Heart right ventricle (tissue), 16 donors: ENCODE results near the gene HOATZ. TPM values are rescaled to one million over a fixed set of nuclear protein-coding genes. Genes with fewer than 3 reads are reported as not detected.

Source experiments
- ATAC-seq, 8 donors: fragments of 200-7000 bp; cut with Tn5 transposase; one replicate each; pipeline ENCODE4 v1.9.1; 2020; ENCODE audit warnings: mild to moderate bottlenecking in 8 of 8, moderate library complexity in 8 of 8, moderate number of reproducible peaks in 1 of 8
- DNase-seq, 2 donors: peaks; one replicate each; pipeline ENCODE4 v3.0.0-alpha.2; 2020
- H3K27ac ChIP-seq, 10 donors: fragments of 200-600 bp; sonication (generic) in 2 of 10; one replicate each; pipeline versions ENCODE4 v1.5.0 to v1.8.0; 2020 to 2022; ENCODE audit warnings: mild to moderate bottlenecking in 3 of 10
- H3K27me3 ChIP-seq, 7 donors: fragments of 200-600 bp; one replicate each; pipeline ENCODE4 v1.8.0; 2021 to 2022; ENCODE audit warnings: mild to moderate bottlenecking in 2 of 7
- H3K36me3 ChIP-seq, 9 donors: fragments of 200-600 bp; sonication (generic) in 1 of 9; one replicate each; pipeline versions ENCODE4 v1.5.0 to v1.8.0; 2020 to 2022; ENCODE audit warnings: mild to moderate bottlenecking in 2 of 9
- H3K4me1 ChIP-seq, 9 donors: fragments of 200-600 bp; sonication (generic) in 1 of 9; one replicate each; pipeline versions ENCODE4 v1.5.0 to v1.8.0; 2020 to 2022; ENCODE audit warnings: mild to moderate bottlenecking in 4 of 9
- H3K4me3 ChIP-seq, 10 donors: fragments of 200-600 bp; sonication (generic) in 2 of 10; one replicate each; pipeline versions ENCODE4 v1.5.0 to v1.8.0; 2020 to 2022; ENCODE audit warnings: mild to moderate bottlenecking in 7 of 10, moderate library complexity in 2 of 10
- H3K9me3 ChIP-seq, 11 donors: fragments of 200-600 bp in 10 of 11; sonication (generic) in 2 of 11; one replicate each; pipeline versions ENCODE4 v1.5.0 to v1.8.0; 2013 to 2022; ENCODE audit warnings: mild to moderate bottlenecking in 2 of 11, control low read depth in 1 of 11, moderate library complexity in 1 of 11
- WGBS, 2 donors: extraction: QIAGEN DNeasy Blood & Tissue Kit; methylation state at CpG; one replicate each; pipeline ENCODE4 v1.1.7; 2013; ENCODE audit warnings: inconsistent platforms in 1 of 2; 5-methylcytosine and 5-hydroxymethylcytosine counted together
- intact Hi-C, 10 donors: fragments of 100-400 bp; cut with DNase I; formaldehyde crosslinking; loops; one replicate each; pipeline versions ENCODE4 v1.11.1 to v1.14.2; 2022
- microRNA-seq, 2 donors: library from miRNA; unstranded; fragments of <30 nt; microRNA quantifications; one replicate each; pipeline ENCODE4 v1.2.0, GENCODE V29; 2021
- polyA plus RNA-seq, 2 donors: library from polyadenylated mRNA; stranded (reverse); fragments of 200-250 nt; gene quantifications; one replicate each; pipeline ENCODE4 v1.2.3, GENCODE V29; 2013
- total RNA-seq, 10 donors: library from RNA; stranded (reverse); fragmentation: NEBNext Ultra II Directional in 3 of 10; extraction: Animal tissue kit (Norgen Biotek cat#: 25700) in 3 of 10; gene quantifications; one replicate each; pipeline versions ENCODE4 v1.2.1 to v1.2.4, GENCODE V29; 2021 to 2023
- TF ChIP-seq, protein P1 (sequence below), 9 donors: fragments of 200-600 bp; sonication (generic) in 2 of 9; IDR thresholded peaks; one replicate each; pipeline versions ENCODE4 v1.5.0 to v1.8.0; 2021 to 2022; ENCODE audit warnings: antibody characterized with exemption in 9 of 9, mild to moderate bottlenecking in 5 of 9, moderate library complexity in 1 of 9
- donor health status: Arrhythmogenic right ventricular cardiomyopathy.
- donor health status: ischemic (EF 13 %, LVEDD 7.1; RV severe dilation, severe dysfunction).
- donor health status: healthy with polysubstance abuse.
- donor health status: DM: no; HTN: yes; CAD: no.
- donor health status: DM: no; HTN: no; CAD: no.
- donor health status: ischemic (EF 25% LVEDD 6.9; RV normal size, moderate dysfunction).
- donor health status: ischemic (EF 25% LVEDD 5.7; RV mildly dilated, moderate dysfunction).
- donor health status: healthy.
- donor health status: DM: yes; HTN: yes; CAD: no.
- donor health status: Ischemic cardiomyopathy.
- donor health status: ischemic (EF 35%, LVEDD 5.7; RV mildly dilated, moderate dysfunction).
- donor health status: nonischemic (EF 11% LVEDD 7.7; RV severe dilation, severe dysfunction).
- donor health status: DM: yes; HTN: yes; CAD: no.
- donor health status: PGD.
- donor health status: ischemic (EF 29% LVEDD 5.4; RV normal size, mild dysfunction).
- donor health status: nonischemic (EF 23%, LVEDD 6.1; RV moderate dilation, normal function).

HOATZ gene
- total and polyA plus RNA-seq, 12 donors, result not detected

GRCh38 chr11:111585371-111585770 lies 70.8 kb downstream of the HOATZ start:
- DNase-seq (no peak), ATAC-seq (no peak)
- TF ChIP-seq, protein P1, sequence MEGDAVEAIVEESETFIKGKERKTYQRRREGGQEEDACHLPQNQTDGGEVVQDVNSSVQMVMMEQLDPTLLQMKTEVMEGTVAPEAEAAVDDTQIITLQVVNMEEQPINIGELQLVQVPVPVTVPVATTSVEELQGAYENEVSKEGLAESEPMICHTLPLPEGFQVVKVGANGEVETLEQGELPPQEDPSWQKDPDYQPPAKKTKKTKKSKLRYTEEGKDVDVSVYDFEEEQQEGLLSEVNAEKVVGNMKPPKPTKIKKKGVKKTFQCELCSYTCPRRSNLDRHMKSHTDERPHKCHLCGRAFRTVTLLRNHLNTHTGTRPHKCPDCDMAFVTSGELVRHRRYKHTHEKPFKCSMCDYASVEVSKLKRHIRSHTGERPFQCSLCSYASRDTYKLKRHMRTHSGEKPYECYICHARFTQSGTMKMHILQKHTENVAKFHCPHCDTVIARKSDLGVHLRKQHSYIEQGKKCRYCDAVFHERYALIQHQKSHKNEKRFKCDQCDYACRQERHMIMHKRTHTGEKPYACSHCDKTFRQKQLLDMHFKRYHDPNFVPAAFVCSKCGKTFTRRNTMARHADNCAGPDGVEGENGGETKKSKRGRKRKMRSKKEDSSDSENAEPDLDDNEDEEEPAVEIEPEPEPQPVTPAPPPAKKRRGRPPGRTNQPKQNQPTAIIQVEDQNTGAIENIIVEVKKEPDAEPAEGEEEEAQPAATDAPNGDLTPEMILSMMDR (IDR thresholded peaks at IDR 0.05), result no peak
- intact Hi-C loops, result loop anchor here in 6 of 10 donors (5.0 kb wide), 3 partner anchors 192 to 257 kb away; no protein-coding TSS in a partner anchor
- H3K4me3 ChIP-seq, result no peak overlapping the region
- 49 to 54% methylated on average over 2 of the region's 2 CpGs for WGBS, 2 donors
- peaks cover 0 to 3% (median 0%) of the 10 kb centered on the region in 11 donors for H3K9me3 ChIP-seq
- no peak overlapping the region for H3K27ac ChIP-seq
- H3K4me1 ChIP-seq, result no peaks in the 10 kb centered on the region
- H3K27me3 ChIP-seq, result no peaks in the 10 kb centered on the region
- H3K36me3 ChIP-seq, result no peaks in the 10 kb centered on the region

DNA sequence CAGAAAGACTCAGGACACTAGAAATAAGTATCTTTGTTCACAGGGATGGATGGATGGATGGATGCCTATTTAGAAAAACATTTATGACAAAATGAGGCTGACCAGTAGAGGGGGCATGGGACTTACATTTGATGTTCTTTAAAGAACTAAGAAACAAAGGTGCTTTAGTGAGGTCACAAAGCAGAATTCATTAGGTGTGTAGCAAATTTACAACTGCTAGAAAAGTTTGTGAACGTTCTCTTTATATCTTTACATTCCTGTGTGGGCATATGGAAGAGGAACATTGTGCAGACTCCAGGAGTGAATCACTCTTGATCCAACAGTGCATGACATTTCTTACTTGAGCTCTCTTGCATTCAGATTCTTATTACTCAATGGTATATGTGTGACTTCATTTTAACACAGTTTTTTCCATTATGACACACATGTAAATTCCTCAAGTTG lies 71.8 kb downstream of the HOATZ start:
- DNase-seq (peak in 1 of 2 donors; percentile 50), ATAC-seq (peak in 4 of 8 donors; percentile 27 to 57 (median 44))
- no peaks in the 10 kb centered on the region for H3K4me1 ChIP-seq
- H3K27me3 ChIP-seq, result no peaks in the 10 kb centered on the region
- H3K9me3 ChIP-seq, result peaks cover 0 to 3% (median 0%) of the 10 kb centered on the region in 11 donors
- no peak overlapping the region for H3K4me3 ChIP-seq
- WGBS, 2 donors, result 8 to 9% methylated on average over 1 of the region's 1 CpG
- H3K36me3 ChIP-seq, result no peaks in the 10 kb centered on the region
- TF ChIP-seq, protein P1 (IDR thresholded peaks at IDR 0.05), result peak; percentile 21 to 73 (median 62)
- H3K27ac ChIP-seq, result no peak overlapping the region
- intact Hi-C loops, result loop anchor here in 7 of 10 donors (1.0 to 5.0 kb wide), 5 partner anchors 190 to 256 kb away; no protein-coding TSS in a partner anchor

Small RNA genes within 50 kb of the gene (microRNA-seq; reads per million reads assigned to microRNA genes)
- gene MIR34B (3.0 to 3.1 reads per million in 2 donors), gene MIR34C (10.2 to 10.8 reads per million in 2 donors)

Other genes starting within 250 kb of the HOATZ start
- under 1 TPM in 6 of 10 donors, not detected in 4; 0.18 to 0.45 (median 0.34) TPM for gene POU2AF3, start 216.2 kb upstream of the HOATZ start, total RNA-seq
- 1 to 10 TPM in 1 of 2 donors, under 1 TPM in 1; 0.35 to 2.0 TPM for gene POU2AF3, start 216.2 kb upstream of the HOATZ start, polyA plus RNA-seq
- 1 to 10 TPM in 2 of 10 donors, under 1 TPM in 5, not detected in 3; 0.07 to 1.8 (median 0.11) TPM for gene POU2AF1, start 135.5 kb upstream of the HOATZ start, total RNA-seq
- under 1 TPM; 0.15 to 0.30 TPM for gene POU2AF1, start 135.5 kb upstream of the HOATZ start, polyA plus RNA-seq
- gene BTG4, start 2.4 kb upstream of the HOATZ start, total RNA-seq, result not detected
- not detected for gene BTG4, start 2.4 kb upstream of the HOATZ start, polyA plus RNA-seq
- gene LAYN, start 25.9 kb downstream of the HOATZ start, total RNA-seq, result 1 to 10 TPM; 1.8 to 4.9 (median 4.0) TPM
- gene LAYN, start 25.9 kb downstream of the HOATZ start, polyA plus RNA-seq, result 1 to 10 TPM; 1.6 to 4.4 TPM
- 10 to 100 TPM; 17.3 to 41.6 (median 30.8) TPM for gene SIK2, start 87.7 kb downstream of the HOATZ start, total RNA-seq
- gene SIK2, start 87.7 kb downstream of the HOATZ start, polyA plus RNA-seq, result 10 to 100 TPM in 1 of 2 donors, 1 to 10 TPM in 1; 4.1 to 11.7 TPM